B cell (primary cell): ENCODE data around the gene RRP36. TPM values are rescaled to one million over a fixed set of nuclear protein-coding genes. Genes with fewer than 3 reads are reported as not detected.

Source experiments
- ATAC-seq: fragments of 200-7000 bp; cut with Tn5 transposase; one replicate; pipeline ENCODE4 v1.10.0; 2021; ENCODE audit warnings: low read depth, mild to moderate bottlenecking, moderate number of reproducible peaks, moderate library complexity
- CTCF ChIA-PET: fragments of 350-600 bp; sonication (Branson Sonifier 250); formaldehyde crosslinking; loops from one replicate; lab custom pipeline; 2021; ENCODE audit warnings: antibody characterized with exemption, inconsistent platforms; lab: Charles Lee
- POLR2A ChIA-PET: fragments of 350-600 bp; sonication (Branson Sonifier 250); formaldehyde crosslinking; loops from one replicate; lab custom pipeline; 2021; ENCODE audit warnings: antibody characterized with exemption; lab: Charles Lee
- DNase-seq: peaks from one replicate; pipeline ENCODE4 v3.0.0; 2013
- H2AFZ ChIP-seq: 2 replicates; pipeline ENCODE4 v1.6.1; 2012; ENCODE audit warnings: mild to moderate bottlenecking, low read depth, low read length; ENCODE audit not compliant: insufficient read depth, poor library complexity, severe bottlenecking
- H3K27ac ChIP-seq, 2 donors: 1 replicate in 1 of 2; 2 replicates in 1 of 2; pipeline ENCODE4 v1.5.1; 2012 to 2013; ENCODE audit warnings: low read length in 2 of 2, mild to moderate bottlenecking in 2 of 2, moderate library complexity in 1 of 2
- H3K27me3 ChIP-seq, 4 experiments: fragments of 200-600 bp in 1 of 4; sonication (generic) in 1 of 4; replicated peaks in 1 of 4; 1 replicate in 2 of 4; 2 replicates in 2 of 4; pipeline versions ENCODE4 v1.6.1 to v1.7.0; 2013 to 2016; ENCODE audit warnings: low read length in 3 of 4, mild to moderate bottlenecking in 2 of 4, mixed read lengths in 1 of 4, moderate library complexity in 1 of 4; ENCODE audit not compliant: insufficient read depth in 4 of 4, control insufficient read depth in 3 of 4; ENCODE audit errors: control extremely low read depth in 1 of 4
- H3K36me3 ChIP-seq, 2 experiments: replicated peaks in 1 of 2; 1 replicate in 1 of 2; 2 replicates in 1 of 2; pipeline versions ENCODE4 v1.6.1 to v1.7.1; 2013; ENCODE audit warnings: low read length in 1 of 2; ENCODE audit not compliant: insufficient read depth in 2 of 2, control insufficient read depth in 1 of 2; ENCODE audit errors: control extremely low read depth in 1 of 2, extremely low read depth in 1 of 2
- H3K4me1 ChIP-seq, 2 donors: fragments of 200-600 bp in 1 of 2; sonication (generic) in 1 of 2; 1 replicate in 1 of 2; 2 replicates in 1 of 2; pipeline versions ENCODE4 v1.5.1 to v1.6.1; 2013 to 2017; ENCODE audit warnings: low read length in 2 of 2; ENCODE audit not compliant: control insufficient read depth in 2 of 2, insufficient read depth in 2 of 2
- H3K4me2 ChIP-seq: replicated peaks from 2 replicates; pipeline ENCODE3; 2012; ENCODE audit warnings: mild to moderate bottlenecking, low read depth, low read length; ENCODE audit not compliant: poor library complexity, severe bottlenecking
- H3K4me3 ChIP-seq, 5 experiments: fragments of 200-600 bp in 1 of 5; sonication (generic) in 1 of 5; 1 replicate in 3 of 5; 2 replicates in 2 of 5; pipeline versions ENCODE4 v1.5.1 to v1.7.0; 2011 to 2016; ENCODE audit warnings: low read length in 4 of 5, mild to moderate bottlenecking in 4 of 5, low read depth in 2 of 5, control low read depth in 1 of 5, moderate library complexity in 1 of 5; ENCODE audit not compliant: insufficient read depth in 1 of 5; ENCODE audit errors: control extremely low read depth in 1 of 5, extremely low read depth in 1 of 5
- H3K79me2 ChIP-seq: fragments of 200-600 bp; sonication (generic); one replicate; pipeline ENCODE4 v1.6.0; 2016; ENCODE audit warnings: low read length; ENCODE audit not compliant: control insufficient read depth, insufficient read depth
- H3K9ac ChIP-seq: fragments of 200-600 bp; sonication (generic); 2 replicates; pipeline ENCODE4 v1.6.1; 2017; ENCODE audit warnings: mild to moderate bottlenecking, low read length, moderate library complexity
- H3K9me3 ChIP-seq, 3 donors: one replicate each; pipeline versions ENCODE4 v1.6.1 to v1.7.1; 2013; ENCODE audit warnings: low read length in 2 of 3; ENCODE audit not compliant: control insufficient read depth in 2 of 3, insufficient read depth in 1 of 3; ENCODE audit errors: control extremely low read depth in 1 of 3
- H4K20me1 ChIP-seq: 2 replicates; pipeline ENCODE4 v1.6.0; 2012; ENCODE audit warnings: mild to moderate bottlenecking, low read length; ENCODE audit not compliant: insufficient read depth, control insufficient read depth, poor library complexity, severe bottlenecking
- H3K27ac Mint-ChIP-seq: one replicate; pipeline ENCODE4 v1.8.0; 2021; ENCODE audit warnings: mixed read lengths
- H3K27me3 Mint-ChIP-seq: one replicate; pipeline ENCODE4 v1.8.0; 2021; ENCODE audit warnings: mixed read lengths
- H3K4me1 Mint-ChIP-seq: one replicate; pipeline ENCODE4 v1.8.0; 2021; ENCODE audit warnings: mixed read lengths
- H3K4me3 Mint-ChIP-seq: one replicate; pipeline ENCODE4 v1.8.0; 2021; ENCODE audit warnings: mixed read lengths
- H3K9me3 Mint-ChIP-seq: one replicate; pipeline ENCODE4 v1.8.0; 2022; ENCODE audit warnings: mixed read lengths; ENCODE audit not compliant: insufficient read depth
- CTCF ChIP-seq: fragments of 200-600 bp; IDR thresholded peaks from one replicate; pipeline ENCODE4 v1.8.0; 2022; ENCODE audit warnings: antibody characterized with exemption, mild to moderate bottlenecking
- EZH2 ChIP-seq: IDR thresholded peaks from 2 replicates; pipeline ENCODE4 v1.6.1; 2012; ENCODE audit warnings: borderline replicate concordance, low read depth, mild to moderate bottlenecking, moderate library complexity, low read length; ENCODE audit not compliant: insufficient read depth, poor library complexity, severe bottlenecking
- WGBS: methylation state at CpG from one replicate; pipeline ENCODE4 v1.1.5; 2013; ENCODE audit warnings: missing lambda C conversion rate; ENCODE audit not compliant: insufficient coverage; 5-methylcytosine and 5-hydroxymethylcytosine counted together
- intact Hi-C: fragments of 100-400 bp; cut with micrococcal nuclease; formaldehyde crosslinking; loops from one replicate; pipeline ENCODE4 v1.10.0; 2022
- polyA plus RNA-seq: library from polyadenylated mRNA; depleted of rRNA; stranded (reverse); fragments of >200 nt; gene quantifications from 2 replicates; pipeline ENCODE4 v1.2.3, GENCODE V29; 2012
- total RNA-seq, 2 donors: library from RNA; stranded (reverse); fragments of 120-200 nt in 1 of 2; gene quantifications; 1 replicate in 1 of 2; 2 replicates in 1 of 2; pipeline versions ENCODE4 v1.2.3 to v1.2.4, GENCODE V29; 2013 to 2022

Gene RRP36
- total and polyA plus RNA-seq, 2 donors (not counting 1 experiment from before 2014, with no cell fraction given), result 22.8 to 46.2 TPM

GRCh38 chr6:43020052-43020705 is 1.2 kb upstream of the RRP36 start:
- peaks cover 5 to 29% of the 10 kb centered on the region in 2 donors for H3K4me1 ChIP-seq

More at GRCh38 chr6:43020052-43020705, 1.2 kb upstream of the RRP36 start:
- Histone ChIP-seq H3K27ac (no peak overlapping the region), H3K9ac (no peak overlapping the region), H3K36me3 (peaks cover 3 to 40% of the 10 kb centered on the region in 2 experiments), H3K9me3 (no peaks in the 10 kb centered on the region), H2AFZ (no peak overlapping the region), H3K79me2 (peaks cover 49% of the 10 kb centered on the region), H3K4me3 (no peak overlapping the region), H4K20me1 (peaks cover 39% of the 10 kb centered on the region), H3K27me3 (no peaks in the 10 kb centered on the region), H3K4me2 (no peak overlapping the region)
- DNase-seq, result no peak
- TF ChIP-seq EZH2 (no peak), CTCF (no peak)
- 100% methylated on average over 1 of the region's 3 CpGs for WGBS
- peak overlapping the region; percentile 60 for H3K4me3 Mint-ChIP-seq
- no peak for ATAC-seq
- H3K27me3 Mint-ChIP-seq, result no peaks in the 10 kb centered on the region
- ChIA-PET POLR2A (interaction anchor here (1.3 to 1.6 kb wide), 2 partner anchors 34 to 162 kb away, joined by 4 to 12 read pairs; partner anchors contain the start of genes CUL7 and CUL9), CTCF (interaction anchor here (1.2 kb wide), 1 partner anchor 120 kb away, joined by 6 read pairs; no protein-coding TSS in a partner anchor)
- peaks cover 35% of the 10 kb centered on the region for H3K4me1 Mint-ChIP-seq
- no peaks in the 10 kb centered on the region for H3K9me3 Mint-ChIP-seq
- peak overlapping the region; percentile 32 for H3K27ac Mint-ChIP-seq
- intact Hi-C loops, result no loop called here
